H1 (cell line): ENCODE data around the gene HIPK2. TPM values are rescaled to one million over a fixed set of nuclear protein-coding genes. Genes with fewer than 3 reads are reported as not detected.

Experiments used
- CTCF ChIA-PET: fragments of 300-600 bp; sonication (Branson Sonifier 250); formaldehyde crosslinking; loops from one replicate; lab custom pipeline; 2021; ENCODE audit not compliant: partially characterized antibody; lab: Charles Lee
- POLR2A ChIA-PET: fragments of 300-600 bp; sonication (Branson Sonifier 250); formaldehyde crosslinking; loops from one replicate; lab custom pipeline; 2021; ENCODE audit warnings: inconsistent platforms; ENCODE audit not compliant: partially characterized antibody; lab: Charles Lee
- DNase-seq, 2 experiments: peaks; one replicate each; pipeline versions ENCODE4 v3.0.0 to v3.0.0-alpha.2; 2010 to 2022; ENCODE audit warnings: low spot score in 2 of 2, low read depth in 1 of 2, mixed read lengths in 1 of 2
- FAIRE-seq: peaks from 2 replicates; lab custom pipeline; 2011; peaks lifted over from hg19 to GRCh38; lab: Jason Lieb, UNC
- H2AFZ ChIP-seq: 2 replicates; pipeline ENCODE4 v1.8.1; 2012; ENCODE audit warnings: low read length, inconsistent platforms
- H2AK5ac ChIP-seq: 2 replicates; pipeline ENCODE4 v1.6.1; 2013; ENCODE audit warnings: low read depth, low read length
- H2BK120ac ChIP-seq: replicated peaks from 2 replicates; pipeline ENCODE3; 2013; ENCODE audit warnings: low read depth, low read length, inconsistent platforms
- H2BK12ac ChIP-seq: 2 replicates; pipeline ENCODE4 v1.6.1; 2013; ENCODE audit warnings: low read depth, low read length
- H2BK15ac ChIP-seq: 2 replicates; pipeline ENCODE4 v1.6.1; 2013; ENCODE audit warnings: low read length
- H2BK20ac ChIP-seq: 2 replicates; pipeline ENCODE4 v1.6.1; 2013; ENCODE audit warnings: low read length
- H2BK5ac ChIP-seq: 2 replicates; pipeline ENCODE4 v1.6.1; 2013; ENCODE audit warnings: low read depth, low read length
- H3K14ac ChIP-seq: 2 replicates; pipeline ENCODE4 v1.6.1; 2013; ENCODE audit warnings: inconsistent platforms; ENCODE audit not compliant: insufficient read length
- H3K18ac ChIP-seq: 2 replicates; pipeline ENCODE4 v1.6.1; 2013; ENCODE audit warnings: low read length; ENCODE audit errors: extremely low read depth
- H3K23ac ChIP-seq: 2 replicates; pipeline ENCODE4 v1.6.1; 2013; ENCODE audit warnings: inconsistent platforms; ENCODE audit not compliant: insufficient read length
- H3K23me2 ChIP-seq: 2 replicates; pipeline ENCODE4 v1.6.1; 2013; ENCODE audit warnings: low read depth, low read length
- H3K27ac ChIP-seq: 2 replicates; pipeline ENCODE4 v1.6.1; 2011; ENCODE audit warnings: low read depth, low read length, inconsistent platforms
- H3K27me3 ChIP-seq, 4 experiments: replicated peaks in 1 of 4; 1 replicate in 1 of 4; 2 replicates in 3 of 4; pipeline versions ENCODE4 v1.6.1 to v1.8.1; 2011 to 2013; ENCODE audit warnings: low read length in 3 of 4, mild to moderate bottlenecking in 3 of 4, inconsistent platforms in 2 of 4, mixed read lengths in 2 of 4, moderate library complexity in 1 of 4; ENCODE audit not compliant: control insufficient read depth in 3 of 4, insufficient read depth in 3 of 4; ENCODE audit errors: extremely low read depth in 1 of 4
- H3K36me3 ChIP-seq, 4 experiments: 2 replicates each; pipeline versions ENCODE4 v1.6.1 to v1.8.1; 2011 to 2013; ENCODE audit warnings: mild to moderate bottlenecking in 4 of 4, low read length in 3 of 4, moderate library complexity in 2 of 4, control low read depth in 1 of 4, inconsistent platforms in 1 of 4; ENCODE audit not compliant: insufficient read depth in 4 of 4, control insufficient read depth in 2 of 4
- H3K4ac ChIP-seq: replicated peaks from 2 replicates; pipeline ENCODE3; 2013; ENCODE audit warnings: low read length, low read depth, mixed read lengths, inconsistent platforms; ENCODE audit not compliant: insufficient read length
- H3K4me1 ChIP-seq, 4 experiments: replicated peaks in 1 of 4; 1 replicate in 1 of 4; 2 replicates in 3 of 4; pipeline versions ENCODE4 v1.6.1 to v1.8.1; 2011 to 2013; ENCODE audit warnings: low read length in 3 of 4, inconsistent platforms in 2 of 4, mixed read lengths in 1 of 4; ENCODE audit not compliant: insufficient read depth in 4 of 4, control insufficient read depth in 3 of 4
- H3K4me2 ChIP-seq, 2 experiments: 2 replicates each; pipeline versions ENCODE4 v1.6.1 to v1.8.1; 2011 to 2013; ENCODE audit warnings: low read depth in 2 of 2, low read length in 2 of 2, control low read depth in 1 of 2, inconsistent platforms in 1 of 2, mild to moderate bottlenecking in 1 of 2; ENCODE audit not compliant: insufficient read depth in 1 of 2
- H3K4me3 ChIP-seq, 4 experiments: fragments of 200-600, 300-600 bp in 1 of 4; sonication (generic), shearing (Covaris generic), sonication (Bioruptor Twin) in 1 of 4; 2 replicates each; pipeline versions ENCODE4 v1.5.1 to v1.8.1; 2011 to 2016; ENCODE audit warnings: low read length in 4 of 4, low read depth in 3 of 4, control low read depth in 2 of 4, inconsistent platforms in 2 of 4, mild to moderate bottlenecking in 2 of 4, mixed read lengths in 1 of 4, moderate library complexity in 1 of 4; ENCODE audit not compliant: insufficient read depth in 2 of 4; ENCODE audit errors: extremely low read depth in 1 of 4
- H3K56ac ChIP-seq: replicated peaks from 2 replicates; pipeline ENCODE3; 2013; ENCODE audit warnings: low read depth, mild to moderate bottlenecking, mixed read lengths, low read length, inconsistent platforms; ENCODE audit not compliant: insufficient read length
- H3K79me1 ChIP-seq: 2 replicates; pipeline ENCODE4 v1.6.1; 2013; ENCODE audit warnings: low read depth, low read length, control low read depth
- H3K79me2 ChIP-seq, 2 experiments: 2 replicates each; pipeline versions ENCODE4 v1.6.1 to v1.8.1; 2012 to 2013; ENCODE audit warnings: low read length in 2 of 2, mild to moderate bottlenecking in 2 of 2, inconsistent platforms in 1 of 2; ENCODE audit not compliant: insufficient read depth in 2 of 2, control insufficient read depth in 1 of 2
- H3K9ac ChIP-seq, 4 experiments: replicated peaks in 1 of 4; 1 replicate in 1 of 4; 2 replicates in 3 of 4; pipeline versions ENCODE4 v1.6.1 to v1.8.1; 2011 to 2013; ENCODE audit warnings: low read depth in 3 of 4, low read length in 3 of 4, control low read depth in 2 of 4, mild to moderate bottlenecking in 2 of 4, moderate library complexity in 2 of 4, inconsistent platforms in 1 of 4; ENCODE audit errors: extremely low read depth in 1 of 4
- H3K9me3 ChIP-seq, 2 experiments: 2 replicates each; pipeline versions ENCODE4 v1.6.1 to v1.8.1; 2012 to 2013; ENCODE audit warnings: mild to moderate bottlenecking in 2 of 2, moderate library complexity in 2 of 2, control low read depth in 1 of 2, inconsistent platforms in 1 of 2, low read depth in 1 of 2, low read length in 1 of 2, mixed read lengths in 1 of 2; ENCODE audit not compliant: insufficient read depth in 2 of 2
- H4K20me1 ChIP-seq, 2 experiments: replicated peaks in 1 of 2; 2 replicates each; pipeline versions ENCODE3 to v1.8.1; 2011 to 2013; ENCODE audit warnings: inconsistent platforms in 2 of 2, low read length in 2 of 2, mild to moderate bottlenecking in 1 of 2; ENCODE audit not compliant: insufficient read depth in 2 of 2, control insufficient read depth in 1 of 2
- H4K5ac ChIP-seq: 2 replicates; pipeline ENCODE4 v1.6.1; 2013; ENCODE audit warnings: low read length, low read depth, mixed read lengths, inconsistent platforms; ENCODE audit not compliant: insufficient read length
- H4K8ac ChIP-seq: 2 replicates; pipeline ENCODE4 v1.8.0; 2013; ENCODE audit warnings: mild to moderate bottlenecking, moderate library complexity, low read length, inconsistent platforms; ENCODE audit not compliant: insufficient read depth; ENCODE audit errors: extremely low read depth
- H4K91ac ChIP-seq: replicated peaks from 2 replicates; pipeline ENCODE3; 2013; ENCODE audit warnings: low read length, mixed read lengths, inconsistent platforms; ENCODE audit not compliant: insufficient read length
- PHF8 ChIP-seq: fragments of 200-600 bp; sonication (generic); conservative IDR thresholded peaks from 2 replicates; pipeline ENCODE4 v1.7.1; 2012; ENCODE audit warnings: low read depth, mild to moderate bottlenecking, inconsistent platforms, low read length, moderate library complexity
- WGBS, 2 experiments: shearing (Covaris generic) in 1 of 2; methylation state at CpG; one replicate each; pipeline versions ENCODE4 v1.1.6 to v1.1.7; 2013 to 2015; ENCODE audit warnings: low lambda C conversion rate in 2 of 2, mixed read lengths in 2 of 2, inconsistent platforms in 1 of 2, low coverage in 1 of 2, missing lambda C conversion rate in 1 of 2; ENCODE audit not compliant: insufficient replicate concordance in 2 of 2, insufficient coverage in 1 of 2, insufficient read length in 1 of 2; ENCODE audit errors: extremely low coverage in 1 of 2, missing lambda C conversion rate in 1 of 2; 5-methylcytosine and 5-hydroxymethylcytosine counted together
- polyA plus RNA-seq, 7 experiments: library from polyadenylated mRNA; depleted of rRNA in 3 of 7; stranded (reverse) in 5 of 7; unstranded in 2 of 7; fragments of >200 nt in 5 of 7; fragments of 200-250 nt in 2 of 7; gene quantifications; 1 replicate in 5 of 7; 2 replicates in 1 of 7; 4 replicates in 1 of 7; pipeline versions ENCODE4 v1.2.1 to v1.2.3, GENCODE V29; 2011 to 2013; ENCODE audit warnings: missing spikeins in 2 of 7, mixed read lengths in 2 of 7
- total RNA-seq: library from RNA; stranded (reverse); fragmentation: NEBNext Ultra II Directional; extraction: Animal tissue kit (Norgen Biotek cat#: 25700); gene quantifications from 2 replicates; pipeline ENCODE4 v1.2.1, GENCODE V29; 2021

The HIPK2 gene
- total and polyA plus RNA-seq, 2 of the 8 experiments (the other 6 are each of a cell fraction or from before 2014, with no cell fraction given) = 8.3 to 24.3 TPM

DNA sequence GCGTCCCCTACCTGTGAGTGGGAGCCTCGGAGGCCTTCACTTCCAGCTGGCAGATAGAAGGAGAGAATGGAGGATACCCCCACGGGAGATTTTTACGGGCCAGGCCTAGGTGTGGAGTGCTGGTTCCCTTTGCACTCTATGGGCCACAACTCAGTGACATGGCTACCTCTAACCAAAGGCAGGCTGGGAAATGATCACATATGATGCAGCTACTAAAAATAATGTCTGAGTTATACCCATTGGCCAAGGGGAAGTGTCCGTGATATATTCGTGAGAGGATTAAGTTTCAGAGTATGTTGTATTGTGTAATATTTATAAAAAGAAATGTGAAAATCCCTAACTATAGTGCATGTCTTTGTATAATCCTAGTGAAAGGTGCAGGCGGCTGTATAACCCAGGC lies 13.5 kb upstream of the HIPK2 start:
- no peak overlapping the region for H2AFZ ChIP-seq
- no peak overlapping the region for H2BK120ac ChIP-seq
- POLR2A ChIA-PET = interaction anchor here (0.9 kb wide), 1 partner anchor 14 kb away, joined by 3 read pairs; the partner anchor contains the start of gene HIPK2
- H3K27ac ChIP-seq = no peak overlapping the region
- H3K4me3 ChIP-seq = no peak overlapping the region
- no peak overlapping the region for H2BK5ac ChIP-seq
- no peak overlapping the region for H3K14ac ChIP-seq
- no peak overlapping the region for H2BK20ac ChIP-seq
- no peaks in the 10 kb centered on the region for H3K9me3 ChIP-seq
- no peak for FAIRE-seq
- no peak overlapping the region for H4K91ac ChIP-seq
- no peak overlapping the region for H4K8ac ChIP-seq
- H4K20me1 ChIP-seq = no peaks in the 10 kb centered on the region
- no peak overlapping the region for H3K23ac ChIP-seq
- DNase-seq = no peak
- 93 to 100% methylated on average over 1 to 7 of the region's 7 CpGs for WGBS, 2 experiments
- no peak overlapping the region for H3K4ac ChIP-seq
- no peaks in the 10 kb centered on the region for H3K4me1 ChIP-seq
- H3K23me2 ChIP-seq = no peaks in the 10 kb centered on the region
- H3K4me2 ChIP-seq = no peak overlapping the region
- H3K9ac ChIP-seq = no peak overlapping the region
- no peak for TF ChIP-seq PHF8
- H3K79me2 ChIP-seq = no peaks in the 10 kb centered on the region
- H2BK12ac ChIP-seq = no peak overlapping the region
- no peak overlapping the region for H3K56ac ChIP-seq
- H4K5ac ChIP-seq = no peak overlapping the region
- no peaks in the 10 kb centered on the region for H3K27me3 ChIP-seq
- no peak overlapping the region for H2AK5ac ChIP-seq
- CTCF ChIA-PET = no interaction called here
- no peak overlapping the region for H3K18ac ChIP-seq
- H2BK15ac ChIP-seq = no peak overlapping the region
- no peaks in the 10 kb centered on the region for H3K79me1 ChIP-seq
- H3K36me3 ChIP-seq = no peaks in the 10 kb centered on the region
